Fibroblast of lung (primary cell): ENCODE measurements around the gene ANKRD40. TPM values are rescaled to one million over a fixed set of nuclear protein-coding genes. Genes with fewer than 3 reads are reported as not detected.
A peak's percentile ranks its signal among the peaks of the same experiment; 100 is the strongest.

Experiments
- DNase-seq, 2 donors: peaks; one replicate each; pipeline versions ENCODE4 v3.0.0 to v3.0.0-alpha.2; 2010; ENCODE audit warnings: low read depth in 2 of 2
- H2AFZ ChIP-seq: 2 replicates; pipeline ENCODE4 v1.5.1; 2012; ENCODE audit warnings: low read length, control low read depth, inconsistent platforms
- H3K27ac ChIP-seq: 2 replicates; pipeline ENCODE4 v1.5.1; 2011; ENCODE audit warnings: low read length, control low read depth; ENCODE audit not compliant: insufficient read depth
- H3K27me3 ChIP-seq: 2 replicates; pipeline ENCODE4 v1.5.1; 2011; ENCODE audit warnings: mild to moderate bottlenecking, low read length; ENCODE audit not compliant: control insufficient read depth, insufficient read depth
- H3K36me3 ChIP-seq: 2 replicates; pipeline ENCODE4 v1.5.1; 2011; ENCODE audit warnings: low read length; ENCODE audit not compliant: control insufficient read depth, insufficient read depth
- H3K4me1 ChIP-seq: 2 replicates; pipeline ENCODE4 v1.5.1; 2011; ENCODE audit warnings: low read length; ENCODE audit not compliant: control insufficient read depth, insufficient read depth; ENCODE audit errors: extremely low read depth
- H3K4me2 ChIP-seq: 2 replicates; pipeline ENCODE4 v1.5.1; 2011; ENCODE audit warnings: low read length, control low read depth; ENCODE audit not compliant: insufficient read depth; ENCODE audit errors: extremely low read depth
- H3K4me3 ChIP-seq, 4 experiments: fragments of 200-600 bp in 1 of 4; sonication (generic) in 1 of 4; replicated peaks in 1 of 4; 2 replicates each; pipeline ENCODE4 v1.5.1; 2011 to 2016; ENCODE audit warnings: low read length in 4 of 4, low read depth in 3 of 4, mild to moderate bottlenecking in 3 of 4, control low read depth in 2 of 4, inconsistent platforms in 1 of 4, mixed read lengths in 1 of 4; ENCODE audit not compliant: insufficient read depth in 1 of 4; ENCODE audit errors: control extremely low read depth in 1 of 4
- H3K79me2 ChIP-seq: 2 replicates; pipeline ENCODE4 v1.5.1; 2012; ENCODE audit warnings: mild to moderate bottlenecking, low read length, inconsistent platforms; ENCODE audit not compliant: control insufficient read depth, insufficient read depth
- H3K9ac ChIP-seq: 2 replicates; pipeline ENCODE4 v1.5.1; 2011; ENCODE audit warnings: mild to moderate bottlenecking, low read length, control low read depth; ENCODE audit not compliant: insufficient read depth
- H3K9me3 ChIP-seq: 2 replicates; pipeline ENCODE4 v1.5.1; 2012; ENCODE audit warnings: low read depth, low read length; ENCODE audit not compliant: control insufficient read depth, insufficient read depth
- H4K20me1 ChIP-seq: 2 replicates; pipeline ENCODE4 v1.5.1; 2011; ENCODE audit warnings: low read length; ENCODE audit not compliant: control insufficient read depth, insufficient read depth; ENCODE audit errors: extremely low read depth
- EZH2 ChIP-seq: IDR thresholded peaks from 2 replicates; pipeline ENCODE4 v1.5.1; 2012; ENCODE audit warnings: low read length, control low read depth, mild to moderate bottlenecking; ENCODE audit errors: missing control alignments
- polyA plus RNA-seq, 2 donors: library from polyadenylated mRNA; depleted of rRNA in 1 of 2; stranded (reverse) in 1 of 2; unstranded in 1 of 2; fragments of >200 nt; gene quantifications; 2 replicates each; pipeline ENCODE4 v1.2.1, GENCODE V29; 2011 to 2012; ENCODE audit warnings: missing spikeins in 1 of 2
- total RNA-seq: library from RNA; depleted of rRNA; stranded (reverse); fragments of >200 nt; gene quantifications from 2 replicates; pipeline ENCODE4 v1.2.1, GENCODE V29; 2014
- TF ChIP-seq, protein P1 (sequence below), 2 donors: IDR thresholded peaks in 1 of 2; conservative IDR thresholded peaks in 1 of 2; 1 replicate in 1 of 2; 2 replicates in 1 of 2; pipeline ENCODE4 v1.5.1; 2011 to 2012; ENCODE audit warnings: low read length in 2 of 2, control low read depth in 1 of 2, inconsistent platforms in 1 of 2, low read depth in 1 of 2, mild to moderate bottlenecking in 1 of 2

ANKRD40 gene
- total and polyA plus RNA-seq, 2 donors (not counting 1 experiment from before 2014, with no cell fraction given), result 34.5 to 59.9 TPM

DNA sequence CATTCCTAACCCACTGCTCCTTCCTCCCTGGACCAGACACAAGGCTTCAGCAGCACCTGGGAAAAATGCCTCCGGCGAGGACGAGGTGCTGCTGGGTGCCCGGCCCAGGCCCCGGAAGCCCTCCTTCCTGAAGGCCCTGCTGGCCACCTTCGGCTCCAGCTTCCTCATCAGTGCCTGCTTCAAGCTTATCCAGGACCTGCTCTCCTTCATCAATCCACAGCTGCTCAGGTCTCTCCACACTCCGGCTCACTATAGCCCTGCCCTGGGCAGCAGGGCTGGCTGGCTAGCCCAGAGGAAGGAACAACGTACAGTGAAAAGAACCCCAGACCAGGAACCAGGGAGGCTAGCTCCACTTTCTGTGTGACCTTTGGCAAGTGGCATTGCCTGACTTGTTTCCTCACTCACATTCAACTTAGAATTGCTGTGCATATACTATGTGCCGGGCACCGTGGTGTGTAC, 46.8 kb downstream of the ANKRD40 start:
- no peak overlapping the region for H2AFZ ChIP-seq
- H3K9ac ChIP-seq, result no peak overlapping the region
- no peaks in the 10 kb centered on the region for H3K9me3 ChIP-seq
- H3K27ac ChIP-seq, result peak overlapping the region; percentile 39
- H3K36me3 ChIP-seq, result no peaks in the 10 kb centered on the region
- DNase-seq, result no peak
- H3K4me3 ChIP-seq, result no peak overlapping the region
- TF ChIP-seq, protein P1, sequence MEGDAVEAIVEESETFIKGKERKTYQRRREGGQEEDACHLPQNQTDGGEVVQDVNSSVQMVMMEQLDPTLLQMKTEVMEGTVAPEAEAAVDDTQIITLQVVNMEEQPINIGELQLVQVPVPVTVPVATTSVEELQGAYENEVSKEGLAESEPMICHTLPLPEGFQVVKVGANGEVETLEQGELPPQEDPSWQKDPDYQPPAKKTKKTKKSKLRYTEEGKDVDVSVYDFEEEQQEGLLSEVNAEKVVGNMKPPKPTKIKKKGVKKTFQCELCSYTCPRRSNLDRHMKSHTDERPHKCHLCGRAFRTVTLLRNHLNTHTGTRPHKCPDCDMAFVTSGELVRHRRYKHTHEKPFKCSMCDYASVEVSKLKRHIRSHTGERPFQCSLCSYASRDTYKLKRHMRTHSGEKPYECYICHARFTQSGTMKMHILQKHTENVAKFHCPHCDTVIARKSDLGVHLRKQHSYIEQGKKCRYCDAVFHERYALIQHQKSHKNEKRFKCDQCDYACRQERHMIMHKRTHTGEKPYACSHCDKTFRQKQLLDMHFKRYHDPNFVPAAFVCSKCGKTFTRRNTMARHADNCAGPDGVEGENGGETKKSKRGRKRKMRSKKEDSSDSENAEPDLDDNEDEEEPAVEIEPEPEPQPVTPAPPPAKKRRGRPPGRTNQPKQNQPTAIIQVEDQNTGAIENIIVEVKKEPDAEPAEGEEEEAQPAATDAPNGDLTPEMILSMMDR (conservative IDR thresholded peaks at IDR 0.05 in 1 of 2, IDR thresholded peaks at IDR 0.05 in 1 of 2; ENCODE audit: low read depth in 1 of 2, low read length in 2 of 2), result no peak
- TF ChIP-seq EZH2, result no peak
- no peak overlapping the region for H3K4me2 ChIP-seq
- no peaks in the 10 kb centered on the region for H3K79me2 ChIP-seq
- no peaks in the 10 kb centered on the region for H4K20me1 ChIP-seq
- peaks cover 33% of the 10 kb centered on the region for H3K4me1 ChIP-seq
- H3K27me3 ChIP-seq, result no peaks in the 10 kb centered on the region

DNA sequence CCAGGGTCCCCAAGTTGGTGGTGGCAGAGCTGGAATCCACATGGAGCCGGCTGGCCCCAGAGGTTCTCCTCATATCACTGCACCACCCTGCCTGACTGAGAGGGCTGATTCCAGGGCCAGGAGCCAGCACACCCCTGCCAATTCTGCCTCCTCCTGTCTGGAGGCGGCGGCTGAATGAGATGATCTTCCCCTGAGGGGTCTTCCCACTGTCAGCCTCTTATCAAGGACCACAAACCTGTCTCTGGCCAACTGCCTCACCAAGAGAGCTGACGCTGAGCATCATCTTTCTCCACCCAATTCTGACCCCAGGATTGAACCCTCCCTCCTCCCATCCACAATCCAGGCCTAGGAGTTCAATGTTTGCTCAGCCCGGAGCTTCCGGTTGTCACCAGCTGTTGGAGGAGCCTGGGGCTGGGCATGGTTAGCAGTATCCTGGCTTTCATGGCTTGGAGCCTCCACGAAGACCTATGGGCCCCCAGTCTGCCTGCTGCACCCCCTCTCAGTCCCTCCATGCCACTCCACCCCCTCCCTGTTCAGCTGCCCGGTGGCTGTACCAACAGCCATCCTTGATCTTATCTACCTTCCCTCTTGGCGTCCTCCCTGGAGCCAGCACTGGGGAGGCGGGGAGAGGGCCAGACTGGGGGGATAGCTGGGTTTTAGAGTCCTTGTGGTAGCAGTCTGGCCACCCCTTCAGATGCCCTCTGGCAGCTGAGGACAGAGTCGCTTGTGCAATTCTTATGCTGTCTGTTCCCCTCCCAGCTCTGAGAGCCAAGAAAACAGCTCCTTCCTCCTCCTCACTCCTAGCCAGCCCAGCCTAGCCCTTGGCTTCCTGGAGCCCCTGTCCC, 47.5 kb downstream of the ANKRD40 start:
- no peaks in the 10 kb centered on the region for H3K79me2 ChIP-seq
- H3K27ac ChIP-seq, result peak overlapping the region; percentile 39
- no peak overlapping the region for H3K9ac ChIP-seq
- no peaks in the 10 kb centered on the region for H3K36me3 ChIP-seq
- TF ChIP-seq EZH2, result no peak
- TF ChIP-seq, protein P1 (conservative IDR thresholded peaks at IDR 0.05 in 1 of 2, IDR thresholded peaks at IDR 0.05 in 1 of 2; ENCODE audit: low read depth in 1 of 2, low read length in 2 of 2), result no peak
- H2AFZ ChIP-seq, result no peak overlapping the region
- H3K4me2 ChIP-seq, result no peak overlapping the region
- no peak overlapping the region for H3K4me3 ChIP-seq
- H3K27me3 ChIP-seq, result no peaks in the 10 kb centered on the region
- no peaks in the 10 kb centered on the region for H4K20me1 ChIP-seq
- H3K9me3 ChIP-seq, result no peaks in the 10 kb centered on the region
- DNase-seq, result peak in 1 of 2 donors; percentile 41
- peaks cover 33% of the 10 kb centered on the region for H3K4me1 ChIP-seq

DNA sequence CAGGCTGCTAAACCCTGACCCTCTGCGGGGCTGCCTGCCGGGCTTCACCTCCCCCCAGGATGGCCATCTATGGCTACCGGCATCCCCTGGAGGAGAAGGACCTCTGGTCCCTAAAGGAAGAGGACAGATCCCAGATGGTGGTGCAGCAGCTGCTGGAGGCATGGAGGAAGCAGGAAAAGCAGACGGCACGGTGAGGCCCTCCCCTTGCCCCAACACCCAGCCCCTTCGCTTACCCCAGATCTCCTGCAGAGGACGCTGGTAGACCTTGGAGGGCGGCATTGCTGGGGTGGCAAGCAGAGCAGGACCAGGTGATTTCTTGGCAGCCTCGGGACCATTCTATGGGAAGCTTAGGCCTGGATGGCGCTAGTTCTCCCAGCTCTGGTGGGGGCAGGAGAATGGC, 48.5 kb downstream of the ANKRD40 start:
- Histone ChIP-seq H3K36me3 (no peaks in the 10 kb centered on the region), H3K4me2 (no peak overlapping the region), H3K27ac (no peak overlapping the region), H3K9ac (no peak overlapping the region), H3K4me1 (peaks cover 33% of the 10 kb centered on the region), H3K9me3 (no peaks in the 10 kb centered on the region), H3K27me3 (no peaks in the 10 kb centered on the region), H3K79me2 (no peaks in the 10 kb centered on the region), H4K20me1 (no peaks in the 10 kb centered on the region), H3K4me3 (no peak overlapping the region), H2AFZ (no peak overlapping the region)
- no peak for TF ChIP-seq EZH2
- TF ChIP-seq, protein P1 (conservative IDR thresholded peaks at IDR 0.05 in 1 of 2, IDR thresholded peaks at IDR 0.05 in 1 of 2; ENCODE audit: low read depth in 1 of 2, low read length in 2 of 2), result no peak
- no peak for DNase-seq
